CD4-positive, CD25-positive, alpha-beta regulatory T cell (primary cell): Measurements from ENCODE around the gene IL1R2. TPM values are rescaled to one million over a fixed set of nuclear protein-coding genes. Genes with fewer than 3 reads are reported as not detected.
A peak's percentile ranks its signal among the peaks of the same experiment; 100 is the strongest.

ENCODE experiments used
- ATAC-seq, 2 donors: fragments of 150-1000 bp; cut with Tn5 transposase; one replicate each; pipeline ENCODE4 v1.10.0; 2021; ENCODE audit warnings: low read depth in 2 of 2, moderate number of reproducible peaks in 2 of 2, moderate library complexity in 1 of 2
- DNase-seq, 3 donors: peaks; one replicate each; pipeline versions ENCODE4 v3.0.0 to v3.0.0-alpha.2; 2012 to 2022; ENCODE audit warnings: mixed read lengths in 1 of 3
- H3K27ac ChIP-seq: one replicate; pipeline ENCODE4 v1.7.0; 2013; ENCODE audit warnings: mild to moderate bottlenecking, low read length; ENCODE audit not compliant: insufficient read depth, poor library complexity, severe bottlenecking
- H3K27me3 ChIP-seq: one replicate; pipeline ENCODE4 v1.7.0; 2013; ENCODE audit warnings: low read length; ENCODE audit not compliant: control insufficient read depth, insufficient read depth
- H3K36me3 ChIP-seq: one replicate; pipeline ENCODE4 v1.7.0; 2013; ENCODE audit warnings: mild to moderate bottlenecking, low read length, moderate library complexity; ENCODE audit not compliant: control insufficient read depth, insufficient read depth
- H3K4me1 ChIP-seq: 2 replicates; pipeline ENCODE4 v1.7.0; 2013; ENCODE audit warnings: mild to moderate bottlenecking, low read length; ENCODE audit not compliant: insufficient read depth, control insufficient read depth, poor library complexity, severe bottlenecking
- H3K4me3 ChIP-seq: one replicate; pipeline ENCODE4 v1.7.0; 2013; ENCODE audit warnings: low read depth, mild to moderate bottlenecking, low read length, moderate library complexity
- H3K9me3 ChIP-seq, 2 experiments: 1 replicate in 1 of 2; 2 replicates in 1 of 2; pipeline ENCODE4 v1.7.0; 2013; ENCODE audit warnings: low read length in 2 of 2, mild to moderate bottlenecking in 1 of 2, moderate library complexity in 1 of 2; ENCODE audit not compliant: control insufficient read depth in 2 of 2
- H3K27ac Mint-ChIP-seq, 3 donors: one replicate each; pipeline ENCODE4 v1.8.0; 2020 to 2022; ENCODE audit warnings: mild to moderate bottlenecking in 3 of 3, mixed read lengths in 3 of 3, moderate library complexity in 2 of 3
- H3K27me3 Mint-ChIP-seq: one replicate; pipeline ENCODE4 v1.8.0; 2022; ENCODE audit warnings: mild to moderate bottlenecking, mixed read lengths
- H3K36me3 Mint-ChIP-seq: one replicate; pipeline ENCODE4 v1.8.0; 2020; ENCODE audit warnings: mixed read lengths
- H3K4me1 Mint-ChIP-seq, 4 donors: one replicate each; pipeline ENCODE4 v1.8.0; 2020 to 2022; ENCODE audit warnings: mixed read lengths in 4 of 4, mild to moderate bottlenecking in 1 of 4
- H3K4me3 Mint-ChIP-seq, 4 donors: one replicate each; pipeline ENCODE4 v1.8.0; 2020 to 2022; ENCODE audit warnings: mild to moderate bottlenecking in 4 of 4, mixed read lengths in 4 of 4, moderate library complexity in 3 of 4
- H3K9me3 Mint-ChIP-seq, 7 donors: one replicate each; pipeline ENCODE4 v1.8.0; 2020 to 2022; ENCODE audit warnings: mixed read lengths in 7 of 7, mild to moderate bottlenecking in 3 of 7, moderate library complexity in 2 of 7
- polyA plus RNA-seq, 4 donors: library from polyadenylated mRNA; unstranded; fragments of 300-500 nt; fragmentation: Illumina TruSeq; gene quantifications; one replicate each; pipeline ENCODE4 v1.2.3, GENCODE V29; 2021
- total RNA-seq: library from RNA; stranded (reverse); gene quantifications from one replicate; pipeline ENCODE4 v1.2.3, GENCODE V29; 2022

The IL1R2 gene
- total and polyA plus RNA-seq, 5 donors from 2014 or later: 1.5 to 6.0 (median 3.1) TPM

- Mint-ChIP-seq H3K9me3 (peaks cover 0 to 2% (median 0%) of the 10 kb centered on the region in 7 donors), H3K4me3 (peak overlapping the region in 2 of 4 donors; percentile 16 to 28), H3K36me3 (no peaks in the 10 kb centered on the region), H3K27ac (peak overlapping the region; percentile 10 to 78 (median 47)), H3K4me1 (peaks cover 12 to 31% (median 19%) of the 10 kb centered on the region in 4 donors), H3K27me3 (no peaks in the 10 kb centered on the region)
- Histone ChIP-seq H3K9me3 (no peaks in the 10 kb centered on the region), H3K4me1 (peaks cover 19% of the 10 kb centered on the region), H3K27me3 (no peaks in the 10 kb centered on the region), H3K36me3 (no peaks in the 10 kb centered on the region), H3K27ac (no peak overlapping the region), H3K4me3 (no peak overlapping the region)
- ATAC-seq (peak; percentile 75 to 79), DNase-seq (peak in 1 of 3 donors; percentile 87)
Measured at GRCh38 chr2:102061962-102062795, 70.4 kb downstream of the IL1R2 start.

GRCh38 chr2:102062802-102063201, 71.0 kb downstream of the IL1R2 start:
- H3K4me1 ChIP-seq: peaks cover 19% of the 10 kb centered on the region
- H3K4me3 ChIP-seq: no peak overlapping the region
- DNase-seq: peak in 1 of 3 donors; percentile 42
- H3K27ac ChIP-seq: no peak overlapping the region
- no peaks in the 10 kb centered on the region for H3K36me3 ChIP-seq
- H3K36me3 Mint-ChIP-seq: no peaks in the 10 kb centered on the region
- no peaks in the 10 kb centered on the region for H3K9me3 ChIP-seq
- ATAC-seq: peak in 1 of 2 donors; percentile 10
- no peaks in the 10 kb centered on the region for H3K27me3 ChIP-seq
- H3K27ac Mint-ChIP-seq: peak overlapping the region; percentile 47 to 83 (median 78)
- peaks cover 12 to 28% (median 19%) of the 10 kb centered on the region in 4 donors for H3K4me1 Mint-ChIP-seq
- H3K9me3 Mint-ChIP-seq: peaks cover 0 to 2% (median 0%) of the 10 kb centered on the region in 7 donors
- no peak overlapping the region for H3K4me3 Mint-ChIP-seq
- no peaks in the 10 kb centered on the region for H3K27me3 Mint-ChIP-seq

DNA sequence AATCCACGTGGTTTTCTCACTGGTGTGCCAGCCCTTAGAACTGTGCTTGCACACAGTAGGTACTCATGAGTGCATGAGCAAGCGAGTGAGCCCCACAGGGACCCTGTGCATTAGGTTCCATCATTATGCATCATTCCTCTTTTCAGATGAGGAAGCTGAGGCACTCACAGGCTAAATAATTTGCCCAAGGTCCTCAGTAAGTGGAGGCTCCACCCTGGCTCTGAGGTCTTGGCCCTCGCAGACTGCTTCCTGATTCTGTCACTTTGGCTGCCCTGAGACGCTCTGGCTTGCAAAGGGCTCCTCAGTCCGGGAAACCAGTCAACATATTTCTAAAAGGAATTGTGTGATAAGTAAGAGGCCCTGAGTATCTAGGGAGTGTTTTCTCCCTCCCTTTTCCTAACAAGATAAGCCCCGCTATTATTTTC, 71.7 kb downstream of the IL1R2 start:
- H3K9me3 Mint-ChIP-seq: peaks cover 0 to 2% (median 0%) of the 10 kb centered on the region in 7 donors
- peak in 1 of 3 donors; percentile 31 for DNase-seq

DNA sequence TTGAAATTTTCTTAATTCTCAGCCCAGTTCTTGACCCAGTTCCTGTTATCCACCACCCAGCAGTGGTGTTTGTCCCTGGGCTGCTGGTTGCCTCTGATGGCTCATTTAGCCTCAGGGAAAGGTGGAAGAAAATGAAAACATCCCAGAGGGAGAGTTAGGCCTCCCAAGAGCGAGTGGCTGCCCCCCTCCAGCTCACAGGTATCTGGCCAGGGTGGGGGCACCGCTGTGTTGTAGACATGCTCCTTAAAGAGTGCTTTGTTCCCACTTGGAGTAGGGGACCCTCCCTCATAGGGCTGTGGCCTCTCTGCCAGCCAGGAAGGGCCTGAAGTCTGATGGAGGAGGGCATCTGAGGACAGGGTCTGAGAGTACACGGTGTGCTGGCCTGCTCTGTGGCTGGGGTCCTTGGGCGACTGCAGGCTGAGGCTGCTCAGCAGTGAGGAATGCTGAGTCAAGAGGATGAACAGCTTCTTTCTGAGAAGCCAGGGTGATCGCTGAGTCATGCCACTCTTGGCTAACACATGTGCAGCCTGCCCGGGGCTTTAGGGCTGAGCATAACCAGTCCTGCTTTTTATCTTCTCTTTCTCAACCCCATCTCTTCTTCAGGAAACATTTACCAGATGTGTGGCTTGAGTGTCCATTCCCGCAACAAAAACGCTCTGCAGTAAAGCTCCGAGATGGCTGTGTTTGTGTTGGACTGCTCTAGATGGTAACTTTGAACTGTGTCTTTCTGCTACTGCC, 72.3 kb downstream of the IL1R2 start:
- Histone ChIP-seq H3K27ac (no peak overlapping the region), H3K4me3 (no peak overlapping the region)
- peak overlapping the region in 2 of 3 donors; percentile 37 to 47 for H3K27ac Mint-ChIP-seq

More for the DNA sequence above, 71.7 kb downstream of the IL1R2 start:
- Histone ChIP-seq H3K27me3 (no peaks in the 10 kb centered on the region), H3K36me3 (no peaks in the 10 kb centered on the region), H3K9me3 (no peaks in the 10 kb centered on the region), H3K27ac (no peak overlapping the region), H3K4me1 (peaks cover 19% of the 10 kb centered on the region), H3K4me3 (no peak overlapping the region)
- Mint-ChIP-seq H3K36me3 (no peaks in the 10 kb centered on the region), H3K4me3 (peak overlapping the region in 1 of 4 donors; percentile 69), H3K4me1 (peaks cover 12 to 28% (median 19%) of the 10 kb centered on the region in 4 donors), H3K27ac (peak overlapping the region in 1 of 3 donors; percentile 47), H3K27me3 (no peaks in the 10 kb centered on the region)
- ATAC-seq: no peak

DNA sequence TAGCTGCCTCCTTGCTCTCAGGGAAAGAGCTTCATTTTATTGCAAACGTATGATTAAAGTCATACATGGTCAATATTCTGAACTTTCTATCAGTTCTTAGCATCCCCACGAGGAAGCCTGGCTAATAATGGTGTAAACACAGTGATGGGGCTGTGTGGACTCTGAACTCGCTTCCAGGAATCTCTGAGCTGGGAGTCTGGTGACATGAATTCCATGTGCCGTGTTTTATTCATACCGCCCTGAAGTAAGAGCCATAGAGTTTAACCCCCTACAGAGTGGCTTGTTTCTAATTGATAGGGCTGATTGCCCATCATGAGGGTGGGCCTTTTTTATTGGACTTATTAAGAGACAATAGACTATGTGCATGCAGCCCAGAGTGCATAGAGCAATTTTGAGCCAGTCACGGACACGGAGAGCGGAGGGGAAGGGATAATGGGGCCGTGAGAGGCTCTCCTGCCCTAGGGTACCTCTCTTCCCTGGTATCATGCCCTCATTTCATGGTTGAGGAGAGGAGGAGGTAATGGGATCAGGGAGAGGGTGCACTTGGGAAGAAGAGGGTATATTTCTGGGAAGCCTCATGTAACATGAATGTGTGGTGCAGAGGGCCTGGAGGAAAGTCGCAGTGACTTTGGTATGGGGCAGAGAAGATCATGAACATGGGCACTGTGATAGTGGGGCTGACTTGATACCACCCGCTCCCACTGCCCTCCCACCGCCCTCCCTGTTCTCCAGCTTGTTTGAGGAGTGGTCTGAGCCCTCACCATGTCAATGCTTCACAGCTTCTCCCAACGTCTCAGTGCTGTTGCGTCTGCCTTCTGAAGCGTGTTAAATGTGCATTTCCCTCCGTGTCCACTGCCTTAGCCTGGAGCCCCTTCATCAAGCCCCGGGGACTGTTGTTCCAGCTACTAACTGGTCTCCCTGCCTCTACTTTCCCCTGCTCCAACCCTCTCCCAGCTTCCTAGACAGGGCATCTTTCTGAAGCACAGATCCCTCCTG, 73.2 kb downstream of the IL1R2 start:
- H3K27ac ChIP-seq: no peak overlapping the region
- no peaks in the 10 kb centered on the region for H3K9me3 Mint-ChIP-seq
- H3K27me3 Mint-ChIP-seq: no peaks in the 10 kb centered on the region
- H3K4me3 Mint-ChIP-seq: peak overlapping the region in 1 of 4 donors; percentile 28
- H3K9me3 ChIP-seq: no peaks in the 10 kb centered on the region
- peaks cover 19% of the 10 kb centered on the region for H3K4me1 ChIP-seq
- no peaks in the 10 kb centered on the region for H3K36me3 Mint-ChIP-seq
- no peak for DNase-seq
- no peak overlapping the region for H3K4me3 ChIP-seq
- H3K4me1 Mint-ChIP-seq: peaks cover 12 to 28% (median 19%) of the 10 kb centered on the region in 4 donors
- H3K27ac Mint-ChIP-seq: peak overlapping the region in 2 of 3 donors; percentile 37 to 62
- H3K36me3 ChIP-seq: no peaks in the 10 kb centered on the region
- no peak for ATAC-seq
- H3K27me3 ChIP-seq: no peaks in the 10 kb centered on the region

More for the DNA sequence above, 72.3 kb downstream of the IL1R2 start:
- Mint-ChIP-seq H3K9me3 (peaks cover 0 to under 1% (median 0%) of the 10 kb centered on the region in 7 donors), H3K4me1 (peaks cover 12 to 28% (median 19%) of the 10 kb centered on the region in 4 donors), H3K4me3 (peak overlapping the region in 1 of 4 donors; percentile 28), H3K27me3 (no peaks in the 10 kb centered on the region), H3K36me3 (no peaks in the 10 kb centered on the region)
- Histone ChIP-seq H3K36me3 (no peaks in the 10 kb centered on the region), H3K4me1 (peaks cover 19% of the 10 kb centered on the region), H3K9me3 (no peaks in the 10 kb centered on the region), H3K27me3 (no peaks in the 10 kb centered on the region)
- DNase-seq (peak in 1 of 3 donors; percentile 85), ATAC-seq (peak; percentile 23 to 24)

- DNase-seq (no peak), ATAC-seq (no peak)
- H3K36me3 ChIP-seq: no peaks in the 10 kb centered on the region
- Mint-ChIP-seq H3K36me3 (no peaks in the 10 kb centered on the region), H3K27me3 (no peaks in the 10 kb centered on the region), H3K4me3 (no peak overlapping the region), H3K9me3 (no peaks in the 10 kb centered on the region), H3K4me1 (peaks cover 12 to 28% (median 19%) of the 10 kb centered on the region in 4 donors), H3K27ac (peak overlapping the region in 1 of 3 donors; percentile 62)
- H3K27me3 ChIP-seq: no peaks in the 10 kb centered on the region
- H3K9me3 ChIP-seq: no peaks in the 10 kb centered on the region
- no peak overlapping the region for H3K4me3 ChIP-seq
- H3K27ac ChIP-seq: no peak overlapping the region
- H3K4me1 ChIP-seq: peaks cover 19% of the 10 kb centered on the region
Measured at GRCh38 chr2:102065675-102066252, 74.0 kb downstream of the IL1R2 start.
